Mesenchymal stem cell (in vitro differentiated cells and primary cell): ENCODE measurements around the gene SCD5. TPM values are rescaled to one million over a fixed set of nuclear protein-coding genes. Genes with fewer than 3 reads are reported as not detected.

ENCODE experiments used
- DNase-seq: peaks from one replicate; pipeline ENCODE4 v3.0.0-alpha.2; 2013
- H2AFZ ChIP-seq: one replicate; pipeline ENCODE4 v1.6.1; 2013; ENCODE audit warnings: low read depth, mild to moderate bottlenecking, control low read depth, inconsistent platforms, low read length, moderate library complexity
- H2AK5ac ChIP-seq: 2 replicates; pipeline ENCODE4 v1.6.1; 2013; ENCODE audit warnings: low read length, moderate library complexity, mild to moderate bottlenecking, inconsistent platforms; ENCODE audit not compliant: severe bottlenecking
- H2BK120ac ChIP-seq: one replicate; pipeline ENCODE4 v1.6.1; 2013; ENCODE audit warnings: low read depth, mild to moderate bottlenecking, inconsistent platforms, low read length, moderate library complexity
- H2BK12ac ChIP-seq, 2 experiments: one replicate each; pipeline ENCODE4 v1.6.1; 2013; ENCODE audit warnings: inconsistent platforms in 2 of 2, low read length in 2 of 2, mild to moderate bottlenecking in 2 of 2, moderate library complexity in 2 of 2, control low read depth in 1 of 2
- H2BK15ac ChIP-seq: one replicate; pipeline ENCODE4 v1.6.1; 2013; ENCODE audit warnings: mild to moderate bottlenecking, low read depth, inconsistent platforms; ENCODE audit not compliant: poor library complexity, severe bottlenecking
- H2BK5ac ChIP-seq: 2 replicates; pipeline ENCODE4 v1.6.1; 2013; ENCODE audit warnings: low read depth, mild to moderate bottlenecking, low read length, control low read depth, inconsistent platforms; ENCODE audit not compliant: poor library complexity, severe bottlenecking
- H3K14ac ChIP-seq, 2 experiments: one replicate each; pipeline ENCODE4 v1.6.1; 2013; ENCODE audit warnings: inconsistent platforms in 2 of 2, low read length in 2 of 2, control low read depth in 1 of 2, mild to moderate bottlenecking in 1 of 2, moderate library complexity in 1 of 2
- H3K18ac ChIP-seq, 2 experiments: one replicate each; pipeline ENCODE4 v1.6.1; 2013; ENCODE audit warnings: inconsistent platforms in 2 of 2, low read length in 2 of 2, control low read depth in 1 of 2, low read depth in 1 of 2, mild to moderate bottlenecking in 1 of 2
- H3K23ac ChIP-seq, 2 experiments: one replicate each; pipeline ENCODE4 v1.6.1; 2013; ENCODE audit warnings: inconsistent platforms in 2 of 2, low read length in 2 of 2, mild to moderate bottlenecking in 2 of 2, moderate library complexity in 2 of 2, control low read depth in 1 of 2
- H3K27ac ChIP-seq: 2 replicates; pipeline ENCODE4 v1.5.1; 2013; ENCODE audit warnings: mild to moderate bottlenecking, moderate library complexity, low read length, control low read depth, inconsistent platforms; ENCODE audit not compliant: poor library complexity, severe bottlenecking
- H3K27me3 ChIP-seq, 2 experiments: 2 replicates each; pipeline versions ENCODE4 v1.6.1 to v1.7.0; 2013; ENCODE audit warnings: low read length in 2 of 2, mild to moderate bottlenecking in 2 of 2, moderate library complexity in 2 of 2, control low read depth in 1 of 2, inconsistent platforms in 1 of 2; ENCODE audit not compliant: control insufficient read depth in 1 of 2, insufficient read depth in 1 of 2
- H3K36me3 ChIP-seq, 2 experiments: 2 replicates each; pipeline versions ENCODE4 v1.6.1 to v1.7.0; 2013; ENCODE audit warnings: low read length in 2 of 2, control low read depth in 1 of 2, inconsistent platforms in 1 of 2, low read depth in 1 of 2, mild to moderate bottlenecking in 1 of 2; ENCODE audit not compliant: insufficient read depth in 2 of 2, control insufficient read depth in 1 of 2
- H3K4ac ChIP-seq, 2 experiments: one replicate each; pipeline ENCODE4 v1.6.1; 2013; ENCODE audit warnings: inconsistent platforms in 2 of 2, low read length in 2 of 2, mild to moderate bottlenecking in 2 of 2, moderate library complexity in 2 of 2, control low read depth in 1 of 2, low read depth in 1 of 2
- H3K4me1 ChIP-seq: 2 replicates; pipeline ENCODE4 v1.6.1; 2013; ENCODE audit warnings: low read depth, low read length, control low read depth; ENCODE audit not compliant: control insufficient read depth, insufficient read depth
- H3K4me2 ChIP-seq: 2 replicates; pipeline ENCODE4 v1.6.1; 2013; ENCODE audit warnings: low read length, mild to moderate bottlenecking, inconsistent platforms; ENCODE audit not compliant: poor library complexity, severe bottlenecking
- H3K4me3 ChIP-seq, 2 experiments: 2 replicates each; pipeline versions ENCODE4 v1.5.1 to v1.7.0; 2013; ENCODE audit warnings: low read length in 2 of 2, mild to moderate bottlenecking in 2 of 2, control low read depth in 1 of 2, low read depth in 1 of 2; ENCODE audit not compliant: insufficient read depth in 1 of 2
- H3K79me1 ChIP-seq: replicated peaks from 2 replicates; pipeline ENCODE4 v1.6.1; 2013; ENCODE audit warnings: mild to moderate bottlenecking, control low read depth, low read length, inconsistent platforms; ENCODE audit not compliant: poor library complexity, severe bottlenecking
- H3K9ac ChIP-seq: 2 replicates; pipeline ENCODE4 v1.7.0; 2013; ENCODE audit warnings: mild to moderate bottlenecking, low read length, moderate library complexity
- H3K9me3 ChIP-seq: 2 replicates; pipeline ENCODE4 v1.7.0; 2013; ENCODE audit warnings: mild to moderate bottlenecking, low read length; ENCODE audit not compliant: control insufficient read depth
- H4K8ac ChIP-seq: one replicate; pipeline ENCODE4 v1.6.1; 2013; ENCODE audit warnings: inconsistent platforms, mild to moderate bottlenecking, low read length, moderate library complexity
- H4K91ac ChIP-seq: one replicate; pipeline ENCODE4 v1.6.1; 2013; ENCODE audit warnings: mild to moderate bottlenecking, low read length, inconsistent platforms
- WGBS: methylation state at CpG from one replicate; pipeline ENCODE4 v1.1.7; 2013; ENCODE audit warnings: mixed read lengths; 5-methylcytosine and 5-hydroxymethylcytosine counted together
- polyA plus RNA-seq, 2 experiments: library from polyadenylated mRNA; stranded (reverse); fragments of 200-250 nt; gene quantifications; one replicate each; pipeline ENCODE4 v1.2.3, GENCODE V29; 2013

Gene SCD5
- polyA plus RNA-seq (2013, experiment 1 of 2), result 5.9 TPM
- polyA plus RNA-seq (2013, experiment 2 of 2), result 6.0 TPM

GRCh38 chr4:82798168-82799005 is at the start of gene SCD5:
Gene SCD5 (minus strand): TSS chr4:82798796. CDS start chr4:82798537, 259 bp downstream.
- peak within 1 kb of the TSS; percentile 51 for H2AFZ ChIP-seq
- no peak within 1 kb of the TSS for H3K27ac ChIP-seq
- no peak within 1 kb of the TSS for H2BK12ac ChIP-seq
- peak within 1 kb of the TSS; percentile 23 for H2BK15ac ChIP-seq
- H3K4ac ChIP-seq, result peak within 1 kb of the TSS; percentile 19 to 71
- peaks cover 0 to 8% of the 10 kb centered on the region in 2 experiments for H3K36me3 ChIP-seq
- H3K23ac ChIP-seq, result peak within 1 kb of the TSS in 1 of 2 experiments; percentile 35
- H3K79me1 ChIP-seq, result peaks cover 23% of the 10 kb centered on the region
- H3K4me2 ChIP-seq, result peak within 1 kb of the TSS; percentile 96
- peak within 1 kb of the TSS; percentile 26 to 28 for H3K14ac ChIP-seq
- H3K9ac ChIP-seq, result peak within 1 kb of the TSS; percentile 76
- H4K91ac ChIP-seq, result no peak within 1 kb of the TSS
- peaks cover 0 to 13% of the 10 kb centered on the region in 2 experiments for H3K27me3 ChIP-seq
- no peaks in the 10 kb centered on the region for H3K9me3 ChIP-seq
- H3K4me1 ChIP-seq, result peaks cover 12% of the 10 kb centered on the region
- H2AK5ac ChIP-seq, result no peak within 1 kb of the TSS
- peak within 1 kb of the TSS; percentile 51 to 52 for H3K18ac ChIP-seq
- no peak within 1 kb of the TSS for H2BK120ac ChIP-seq
- peak within 1 kb of the TSS; percentile 38 for H4K8ac ChIP-seq
- WGBS, result under 1% methylated on average over 76 of the region's 94 CpGs
- peak within 1 kb of the TSS; percentile 84 to 86 for H3K4me3 ChIP-seq
- H2BK5ac ChIP-seq, result no peak within 1 kb of the TSS
- DNase-seq, result peak; percentile 80

GRCh38 chr4:82842593-82842992 is 44.0 kb upstream of the SCD5 start:
- Histone ChIP-seq H4K8ac (no peak overlapping the region), H3K27ac (peak overlapping the region; percentile 14), H3K23ac (no peak overlapping the region), H2BK5ac (no peak overlapping the region), H2BK12ac (no peak overlapping the region), H3K27me3 (no peaks in the 10 kb centered on the region), H2AFZ (no peak overlapping the region), H3K4ac (no peak overlapping the region), H3K79me1 (peaks cover 14% of the 10 kb centered on the region), H2BK15ac (no peak overlapping the region), H3K14ac (no peak overlapping the region), H3K4me2 (no peak overlapping the region), H4K91ac (no peak overlapping the region), H3K36me3 (peaks cover 34 to 92% of the 10 kb centered on the region in 2 experiments), H3K4me1 (no peaks in the 10 kb centered on the region), H3K4me3 (no peak overlapping the region), H2BK120ac (no peak overlapping the region), H3K9me3 (no peaks in the 10 kb centered on the region), H3K9ac (no peak overlapping the region), H3K18ac (no peak overlapping the region), H2AK5ac (no peak overlapping the region)
- DNase-seq, result peak; percentile 59

DNA sequence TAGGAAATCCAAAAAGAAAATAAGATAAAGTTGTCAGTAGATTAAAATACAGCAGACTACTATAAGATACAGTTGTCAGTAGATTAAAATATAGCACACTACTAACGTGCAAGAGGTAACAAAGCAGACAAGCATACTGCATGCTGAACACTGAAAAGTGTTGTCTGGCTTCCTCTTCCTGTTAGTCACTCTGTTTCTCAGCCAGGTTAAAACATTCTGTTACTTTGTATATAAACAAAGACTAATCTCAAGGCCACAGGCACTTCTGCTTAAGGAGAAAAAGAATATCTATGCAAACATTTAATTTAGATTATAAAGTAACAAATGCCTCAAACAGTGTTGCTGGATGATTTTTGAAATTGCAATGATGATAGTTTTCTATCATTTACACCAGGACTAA is 41.0 kb upstream of the SCD5 start:
- Histone ChIP-seq H3K14ac (no peak overlapping the region), H4K91ac (no peak overlapping the region), H3K27me3 (no peaks in the 10 kb centered on the region), H3K36me3 (peaks cover 32 to 89% of the 10 kb centered on the region in 2 experiments), H3K4me3 (no peak overlapping the region), H3K4me2 (no peak overlapping the region), H2BK5ac (no peak overlapping the region), H3K4ac (no peak overlapping the region), H2AFZ (no peak overlapping the region), H3K18ac (no peak overlapping the region), H4K8ac (no peak overlapping the region), H3K9me3 (no peaks in the 10 kb centered on the region), H2BK12ac (no peak overlapping the region), H3K23ac (no peak overlapping the region), H2BK15ac (no peak overlapping the region), H3K9ac (no peak overlapping the region), H2AK5ac (no peak overlapping the region), H3K79me1 (peaks cover 13% of the 10 kb centered on the region), H3K27ac (no peak overlapping the region), H3K4me1 (no peaks in the 10 kb centered on the region), H2BK120ac (no peak overlapping the region)
- 25% methylated on average over 1 of the region's 1 CpG for WGBS
- peak; percentile 73 for DNase-seq

GRCh38 chr4:82833696-82834313 is 35.2 kb upstream of the SCD5 start:
- no peak overlapping the region for H2AK5ac ChIP-seq
- H3K4me3 ChIP-seq, result no peak overlapping the region
- no peak overlapping the region for H3K23ac ChIP-seq
- peak; percentile 89 for DNase-seq
- no peak overlapping the region for H4K91ac ChIP-seq
- H3K36me3 ChIP-seq, result peaks cover 17 to 80% of the 10 kb centered on the region in 2 experiments
- no CpG with 5 or more reads among the region's 1 CpG for WGBS
- no peak overlapping the region for H4K8ac ChIP-seq
- H3K14ac ChIP-seq, result no peak overlapping the region
- peak overlapping the region; percentile 47 for H3K9ac ChIP-seq
- no peaks in the 10 kb centered on the region for H3K4me1 ChIP-seq
- H3K79me1 ChIP-seq, result peaks cover 8% of the 10 kb centered on the region
- H3K4ac ChIP-seq, result no peak overlapping the region
- H2BK5ac ChIP-seq, result no peak overlapping the region
- no peaks in the 10 kb centered on the region for H3K9me3 ChIP-seq
- no peak overlapping the region for H2AFZ ChIP-seq
- no peak overlapping the region for H2BK120ac ChIP-seq
- no peak overlapping the region for H3K18ac ChIP-seq
- no peak overlapping the region for H3K27ac ChIP-seq
- H2BK12ac ChIP-seq, result no peak overlapping the region
- H3K4me2 ChIP-seq, result no peak overlapping the region
- H2BK15ac ChIP-seq, result no peak overlapping the region
- H3K27me3 ChIP-seq, result no peaks in the 10 kb centered on the region
